CD4-positive, alpha-beta T cell treated with Interferon alpha-2 for 1 hour (primary cell): ENCODE results near the gene TAS2R1.

Experiments
- DNase-seq, 2 donors: peaks; one replicate each; pipeline ENCODE4 v3.0.0-alpha.2; 2020 to 2022

Gene TAS2R1

GRCh38 chr5:9630251-9630650 is at the start of gene TAS2R1:
TAS2R1 (minus strand) TSS chr5:9630351; CDS start chr5:9630032, 319 bp downstream.
- no peak for DNase-seq

- no peak for DNase-seq
Observed at GRCh38 chr5:9670371-9670770, 40.2 kb upstream of the TAS2R1 start.

GRCh38 chr5:9667906-9668305 is 37.8 kb upstream of the TAS2R1 start:
- DNase-seq, result no peak

- DNase-seq, result no peak
Observed at GRCh38 chr5:9663891-9664290, 33.7 kb upstream of the TAS2R1 start.

- DNase-seq, result no peak
Observed at GRCh38 chr5:9661316-9662015, 31.3 kb upstream of the TAS2R1 start.

GRCh38 chr5:9658706-9659105 is 28.6 kb upstream of the TAS2R1 start:
- DNase-seq, result no peak

GRCh38 chr5:9657819-9658218 is 27.7 kb upstream of the TAS2R1 start:
- no peak for DNase-seq

GRCh38 chr5:9655641-9656040 is 25.5 kb upstream of the TAS2R1 start:
- DNase-seq, result no peak

GRCh38 chr5:9654886-9655285 is 24.7 kb upstream of the TAS2R1 start:
- DNase-seq, result no peak

- no peak for DNase-seq
Observed at GRCh38 chr5:9653811-9654210, 23.7 kb upstream of the TAS2R1 start.

- DNase-seq, result no peak
Observed at GRCh38 chr5:9653061-9653460, 22.9 kb upstream of the TAS2R1 start.

GRCh38 chr5:9652295-9652694 is 22.1 kb upstream of the TAS2R1 start:
- no peak for DNase-seq

- no peak for DNase-seq
Observed at GRCh38 chr5:9646843-9647242, 16.7 kb upstream of the TAS2R1 start.

- DNase-seq, result no peak
Observed at GRCh38 chr5:9644630-9645029, 14.5 kb upstream of the TAS2R1 start.

GRCh38 chr5:9642621-9643020 is 12.5 kb upstream of the TAS2R1 start:
- no peak for DNase-seq

- DNase-seq, result no peak
Observed at GRCh38 chr5:9641806-9642355, 11.7 kb upstream of the TAS2R1 start.

GRCh38 chr5:9632495-9632894 is 2.3 kb upstream of the TAS2R1 start:
- no peak for DNase-seq

GRCh38 chr5:9627541-9627940 is 2.6 kb downstream of the TAS2R1 start:
- DNase-seq, result no peak

GRCh38 chr5:9626955-9627354 is 3.2 kb downstream of the TAS2R1 start:
- no peak for DNase-seq

GRCh38 chr5:9625731-9626130 is 4.4 kb downstream of the TAS2R1 start:
- DNase-seq, result no peak

GRCh38 chr5:9625286-9625685 is 4.9 kb downstream of the TAS2R1 start:
- no peak for DNase-seq

GRCh38 chr5:9624196-9624947 is 5.8 kb downstream of the TAS2R1 start:
- DNase-seq, result no peak

GRCh38 chr5:9623661-9624060 is 6.5 kb downstream of the TAS2R1 start:
- DNase-seq, result no peak

- DNase-seq, result no peak
Observed at GRCh38 chr5:9622971-9623421, 7.2 kb downstream of the TAS2R1 start.
